Heart left ventricle (tissue), 16 donors: ENCODE results near the gene AGBL3. TPM values are rescaled to one million over a fixed set of nuclear protein-coding genes. Genes with fewer than 3 reads are reported as not detected.

ENCODE experiments used
- ATAC-seq, 4 donors: fragments of 200-7000 bp; cut with Tn5 transposase; one replicate each; pipeline ENCODE4 v1.9.1; 2020 to 2022; ENCODE audit warnings: moderate library complexity in 4 of 4, mild to moderate bottlenecking in 3 of 4, moderate number of reproducible peaks in 1 of 4
- DNase-seq, 5 donors: peaks; one replicate each; pipeline ENCODE4 v3.0.0-alpha.2; 2020
- H3K27ac ChIP-seq, 12 donors: fragments of 200-600 bp; sonication (generic) in 4 of 12; one replicate each; pipeline versions ENCODE4 v1.5.0 to v1.8.0; 2016 to 2022; ENCODE audit warnings: mild to moderate bottlenecking in 2 of 12
- H3K27me3 ChIP-seq, 9 donors: fragments of 200-600 bp; sonication (generic) in 2 of 9; one replicate each; pipeline versions ENCODE4 v1.5.1 to v1.8.0; 2016 to 2022; ENCODE audit warnings: mild to moderate bottlenecking in 3 of 9
- H3K36me3 ChIP-seq, 9 donors: fragments of 200-600 bp; sonication (generic) in 2 of 9; one replicate each; pipeline versions ENCODE4 v1.5.0 to v1.8.0; 2018 to 2022; ENCODE audit warnings: mild to moderate bottlenecking in 2 of 9
- H3K4me1 ChIP-seq, 12 donors: fragments of 200-600 bp; sonication (generic) in 4 of 12; one replicate each; pipeline versions ENCODE4 v1.5.0 to v1.8.0; 2016 to 2022; ENCODE audit warnings: mild to moderate bottlenecking in 3 of 12
- H3K4me3 ChIP-seq, 12 donors: fragments of 200-600 bp; sonication (generic) in 4 of 12; one replicate each; pipeline versions ENCODE4 v1.5.0 to v1.8.0; 2017 to 2022; ENCODE audit warnings: mild to moderate bottlenecking in 9 of 12, moderate library complexity in 4 of 12
- H3K9me3 ChIP-seq, 12 donors: fragments of 200-600 bp; sonication (generic) in 4 of 12; one replicate each; pipeline versions ENCODE4 v1.5.0 to v1.8.0; 2016 to 2022; ENCODE audit warnings: mild to moderate bottlenecking in 1 of 12
- CTCF ChIP-seq, 12 donors: fragments of 200-600 bp; sonication (generic) in 4 of 12; IDR thresholded peaks; one replicate each; pipeline versions ENCODE4 v1.5.0 to v1.8.0; 2018 to 2022; ENCODE audit warnings: antibody characterized with exemption in 12 of 12, mild to moderate bottlenecking in 5 of 12
- POLR2A ChIP-seq, 2 donors: fragments of 450-650 bp; IDR thresholded peaks; one replicate each; pipeline ENCODE4 v1.6.1; 2017; ENCODE audit warnings: antibody characterized with exemption in 2 of 2, mild to moderate bottlenecking in 2 of 2, moderate library complexity in 2 of 2
- WGBS, 4 donors: extraction: QIAGEN DNeasy Blood & Tissue Kit in 2 of 4; methylation state at CpG; one replicate each; pipeline versions ENCODE4 v1.1.5 to v1.1.7; 2013 to 2018; 5-methylcytosine and 5-hydroxymethylcytosine counted together
- intact Hi-C, 10 donors: fragments of 100-400 bp; cut with DNase I; formaldehyde crosslinking; loops; one replicate each; pipeline versions ENCODE4 v1.11.1 to v1.14.2; 2022
- polyA plus RNA-seq, 2 donors: library from polyadenylated mRNA; stranded (reverse); fragments of 200-250 nt; gene quantifications; one replicate each; pipeline ENCODE4 v1.2.3, GENCODE V29; 2013
- total RNA-seq, 9 donors: library from RNA; depleted of rRNA in 2 of 9; stranded (reverse); fragments of >200 nt in 2 of 9; fragmentation: NEBNext Ultra II Directional in 3 of 9; extraction: Animal tissue kit (Norgen Biotek cat#: 25700) in 3 of 9; gene quantifications; one replicate each; pipeline versions ENCODE4 v1.1.0 to v1.2.4, GENCODE V29; 2016 to 2023
- donor health status: ischemic (EF 13 %, LVEDD 7.1; RV severe dilation, severe dysfunction).
- donor health status: healthy with polysubstance abuse.
- donor health status: DM: no; HTN: yes; CAD: no.
- donor health status: DM: no; HTN: no; CAD: no.
- donor health status: ischemic (EF 25% LVEDD 6.9; RV normal size, moderate dysfunction).
- donor health status: ischemic (EF 25% LVEDD 5.7; RV mildly dilated, moderate dysfunction).
- donor health status: healthy.
- donor health status: DM: yes; HTN: yes; CAD: no.
- donor health status: ischemic (EF 35%, LVEDD 5.7; RV mildly dilated, moderate dysfunction).
- donor health status: nonischemic (EF 11% LVEDD 7.7; RV severe dilation, severe dysfunction).
- donor health status: DM: yes; HTN: yes; CAD: no.
- donor health status: PGD.
- donor health status: ischemic (EF 29% LVEDD 5.4; RV normal size, mild dysfunction).
- donor health status: nonischemic (EF 23%, LVEDD 6.1; RV moderate dilation, normal function).

AGBL3 gene
- total and polyA plus RNA-seq, 11 donors, result 0.40 to 1.5 (median 0.93) TPM

GRCh38 chr7:135100856-135101255 is 114.5 kb downstream of the AGBL3 start:
- H3K4me3 ChIP-seq, result no peak overlapping the region
- DNase-seq (no peak), ATAC-seq (no peak)
- H3K36me3 ChIP-seq, result no peaks in the 10 kb centered on the region
- peaks cover 0 to 6% (median 0%) of the 10 kb centered on the region in 12 donors for H3K9me3 ChIP-seq
- H3K27ac ChIP-seq, result no peak overlapping the region
- no peaks in the 10 kb centered on the region for H3K27me3 ChIP-seq
- TF ChIP-seq CTCF (IDR thresholded peaks at IDR 0.05), result no peak
- intact Hi-C loops, result no loop called here
- peaks cover 0 to 10% (median 2%) of the 10 kb centered on the region in 12 donors for H3K4me1 ChIP-seq

- Histone ChIP-seq H3K4me1 (peaks cover 0 to 10% (median 2%) of the 10 kb centered on the region in 12 donors), H3K36me3 (no peaks in the 10 kb centered on the region), H3K4me3 (no peak overlapping the region), H3K9me3 (peaks cover 0 to 6% (median 0%) of the 10 kb centered on the region in 12 donors), H3K27ac (no peak overlapping the region), H3K27me3 (no peaks in the 10 kb centered on the region)
- TF ChIP-seq CTCF (IDR thresholded peaks at IDR 0.05), result no peak
- no peak for TF ChIP-seq POLR2A (IDR thresholded peaks at IDR 0.05)
- DNase-seq (no peak), ATAC-seq (no peak)
- intact Hi-C loops, result no loop called here
These were observed 116.1 kb downstream of the AGBL3 start for GRCh38 chr7:135102372-135102771.

GRCh38 chr7:135109562-135109961 is 123.3 kb downstream of the AGBL3 start:
- intact Hi-C loops, result no loop called here
- Histone ChIP-seq H3K27me3 (no peaks in the 10 kb centered on the region), H3K4me3 (no peak overlapping the region), H3K4me1 (no peaks in the 10 kb centered on the region), H3K36me3 (no peaks in the 10 kb centered on the region), H3K27ac (no peak overlapping the region), H3K9me3 (peaks cover 0 to 6% (median 0%) of the 10 kb centered on the region in 12 donors)
- no peak for DNase-seq
- WGBS, 4 donors, result 88 to 96% (median 95%) methylated on average over 4 of the region's 4 CpGs
- no peak for ATAC-seq
- TF ChIP-seq CTCF (IDR thresholded peaks at IDR 0.05) (no peak), POLR2A (IDR thresholded peaks at IDR 0.05) (no peak)

GRCh38 chr7:135109976-135110375 is 123.7 kb downstream of the AGBL3 start:
- intact Hi-C loops, result no loop called here
- no peak for ATAC-seq
- Histone ChIP-seq H3K4me1 (no peaks in the 10 kb centered on the region), H3K27me3 (no peaks in the 10 kb centered on the region), H3K9me3 (peaks cover 0 to 6% (median 0%) of the 10 kb centered on the region in 12 donors), H3K27ac (no peak overlapping the region), H3K36me3 (no peaks in the 10 kb centered on the region), H3K4me3 (no peak overlapping the region)
- no peak for TF ChIP-seq POLR2A (IDR thresholded peaks at IDR 0.05)
- no peak for TF ChIP-seq CTCF (IDR thresholded peaks at IDR 0.05)
- WGBS, 4 donors, result 71 to 95% (median 88%) methylated on average over 1 of the region's 1 CpG
- no peak for DNase-seq
